Stimulated activated CD8-positive, alpha-beta memory T cell treated with anti-CD3 and anti-CD28 coated beads, Interleukin-4, amount 100 ng/mL, for 48 hours (primary cell): ENCODE data around the gene KPNA6.

ENCODE experiments used
- DNase-seq: peaks from one replicate; pipeline ENCODE4 v3.0.0-alpha.2; 2020

Gene KPNA6

GRCh38 chr1:32221581-32221979 lies 113.7 kb downstream of the KPNA6 start:
- no peak for DNase-seq

- peak; percentile 94 for DNase-seq
Observed at GRCh38 chr1:32221980-32222755, 114.3 kb downstream of the KPNA6 start, which contains the start of the genes EIF3I and TMEM234. Gene EIF3I, plus strand, starts transcription at chr1:32222407. Its CDS starts 35 bp downstream, at chr1:32222442. Gene TMEM234, minus strand, starts transcription at chr1:32222353. Its CDS starts 31 bp downstream, at chr1:32222322.

GRCh38 chr1:32223683-32224082 lies 115.8 kb downstream of the KPNA6 start:
- no peak for DNase-seq

GRCh38 chr1:32224285-32224684 lies 116.4 kb downstream of the KPNA6 start:
- no peak for DNase-seq
